AG20443 (cell line): Measurements from ENCODE around the gene DLGAP4.
A peak's percentile ranks its signal among the peaks of the same experiment; 100 is the strongest.
"Not testable (repeated sequence)": the region's sequence is repeated elsewhere in the genome, so short reads cannot be mapped to it uniquely, and the experiment has no call there.

Source experiments
- DNase-seq: peaks from one replicate; pipeline ENCODE4 v3.0.0; 2012; ENCODE audit warnings: low spot score, mixed read lengths

Gene DLGAP4

GRCh38 chr20:36499723-36500501 is 193.8 kb downstream of the DLGAP4 start:
- peak; percentile 40 for DNase-seq

- DNase-seq = no peak
Measured at GRCh38 chr20:36501367-36502006, 195.3 kb downstream of the DLGAP4 start.

- no peak for DNase-seq
Measured at GRCh38 chr20:36504295-36504694, 198.2 kb downstream of the DLGAP4 start.

- DNase-seq = no peak
Measured at GRCh38 chr20:36506253-36506652, 200.1 kb downstream of the DLGAP4 start.

GRCh38 chr20:36507746-36508145 is 201.6 kb downstream of the DLGAP4 start:
- DNase-seq = no peak

- DNase-seq = no peak
Measured at GRCh38 chr20:36519012-36519719, 213.0 kb downstream of the DLGAP4 start.

GRCh38 chr20:36519944-36520343 is 213.8 kb downstream of the DLGAP4 start:
- no peak for DNase-seq

GRCh38 chr20:36521526-36521925 is 215.4 kb downstream of the DLGAP4 start:
- DNase-seq = no peak

- not testable (repeated sequence) for DNase-seq
Measured at GRCh38 chr20:36522412-36522811, 216.3 kb downstream of the DLGAP4 start.

- DNase-seq = no peak
Measured at GRCh38 chr20:36523341-36523740, 217.2 kb downstream of the DLGAP4 start.

GRCh38 chr20:36525620-36526365 is 219.7 kb downstream of the DLGAP4 start:
- no peak for DNase-seq

- DNase-seq = no peak
Measured at GRCh38 chr20:36526521-36527011, 220.4 kb downstream of the DLGAP4 start.

GRCh38 chr20:36527331-36528125 is 221.4 kb downstream of the DLGAP4 start:
- DNase-seq = no peak

GRCh38 chr20:36528176-36528874 is 222.2 kb downstream of the DLGAP4 start:
- DNase-seq = no peak

- DNase-seq = no peak
Measured at GRCh38 chr20:36528875-36529417, 222.8 kb downstream of the DLGAP4 start.

- no peak for DNase-seq
Measured at GRCh38 chr20:36532388-36532787, 226.2 kb downstream of the DLGAP4 start.

GRCh38 chr20:36532822-36533221 is 226.7 kb downstream of the DLGAP4 start:
- no peak for DNase-seq

- DNase-seq = no peak
Measured at GRCh38 chr20:36538026-36538722, 232.0 kb downstream of the DLGAP4 start.

GRCh38 chr20:36540551-36541211 is 234.5 kb downstream of the DLGAP4 start:
- DNase-seq = no peak
